ENCODE measurements around the gene ZNF407.
"Not testable (repeated sequence)": the region's sequence is repeated elsewhere in the genome, so short reads cannot be mapped to it uniquely, and the experiment has no call there.

The ZNF407 gene

GRCh38 chr18:75073654-75074053 is 476.0 kb downstream of the ZNF407 start:
- DNase-seq (ENCODE audit: low read depth) = no peak

GRCh38 chr18:75074196-75075015 is 476.7 kb downstream of the ZNF407 start:
- no peak for DNase-seq (ENCODE audit: low read depth)

DNA sequence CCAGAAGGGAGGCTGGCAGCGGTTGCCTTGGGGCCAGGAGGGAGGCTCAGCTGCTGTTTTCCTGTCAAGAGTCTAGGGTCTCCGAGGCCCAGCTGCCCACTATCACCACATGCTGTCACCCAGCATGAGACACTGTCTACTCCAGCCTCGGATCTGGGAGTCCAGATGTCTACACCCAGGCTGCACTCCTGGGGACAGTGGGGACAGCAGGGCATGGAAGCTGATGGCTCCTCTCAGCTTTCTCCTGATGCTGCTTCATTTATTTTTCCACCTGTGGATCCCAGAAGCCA is 477.3 kb downstream of the ZNF407 start:
- DNase-seq (ENCODE audit: low read depth) = no peak

- DNase-seq (ENCODE audit: low read depth) = no peak
Observed at GRCh38 chr18:75075429-75075841, 477.8 kb downstream of the ZNF407 start.

GRCh38 chr18:75076286-75076685 is 478.6 kb downstream of the ZNF407 start:
- no peak for DNase-seq (ENCODE audit: low read depth)

DNA sequence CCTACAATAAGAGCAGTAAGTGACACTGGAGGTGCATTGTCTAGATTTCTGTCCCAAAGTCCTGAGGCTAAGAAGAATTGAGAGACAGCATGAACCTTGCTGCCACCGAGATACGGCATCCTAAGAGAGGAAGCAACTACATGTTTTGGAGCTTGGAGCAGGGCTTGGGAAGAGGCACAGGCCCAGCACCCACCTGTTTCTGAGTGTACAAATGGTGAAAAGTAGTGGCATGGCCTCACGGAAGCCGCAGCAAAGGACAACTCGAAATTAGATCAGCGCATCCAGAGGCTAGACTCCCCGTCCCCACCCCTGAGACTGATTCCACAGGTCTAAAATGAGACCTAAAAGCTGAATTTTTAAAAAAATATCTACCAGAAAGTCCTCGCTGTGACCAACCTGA is 483.8 kb downstream of the ZNF407 start:
- DNase-seq (ENCODE audit: low read depth) = no peak

DNA sequence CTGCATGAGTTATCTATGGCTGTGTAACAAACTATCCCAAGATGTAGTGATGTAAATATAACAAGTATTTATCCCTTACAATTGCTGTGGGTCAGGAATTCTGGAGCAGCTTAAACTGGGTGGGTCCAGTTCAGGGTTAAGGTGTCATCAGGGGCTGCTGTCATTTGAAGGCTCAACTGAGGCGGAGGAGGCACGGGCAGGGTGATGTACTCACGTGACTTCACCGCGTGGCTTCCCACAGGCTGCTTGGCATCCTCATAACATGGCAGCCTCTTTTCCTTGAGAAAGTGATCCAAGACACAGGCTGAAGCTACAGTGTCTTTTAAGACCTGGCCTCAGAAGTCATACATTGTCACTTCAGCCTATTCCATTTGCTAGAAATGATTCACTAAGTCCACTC is 485.5 kb downstream of the ZNF407 start:
- DNase-seq (ENCODE audit: low read depth) = no peak

GRCh38 chr18:75083761-75084160 is 486.1 kb downstream of the ZNF407 start:
- DNase-seq (ENCODE audit: low read depth) = no peak

GRCh38 chr18:75085676-75086075 is 488.0 kb downstream of the ZNF407 start:
- not testable (repeated sequence) for DNase-seq (ENCODE audit: low read depth)

- DNase-seq (ENCODE audit: low read depth) = no peak
Observed at GRCh38 chr18:75086494-75087034, 488.9 kb downstream of the ZNF407 start.

DNA sequence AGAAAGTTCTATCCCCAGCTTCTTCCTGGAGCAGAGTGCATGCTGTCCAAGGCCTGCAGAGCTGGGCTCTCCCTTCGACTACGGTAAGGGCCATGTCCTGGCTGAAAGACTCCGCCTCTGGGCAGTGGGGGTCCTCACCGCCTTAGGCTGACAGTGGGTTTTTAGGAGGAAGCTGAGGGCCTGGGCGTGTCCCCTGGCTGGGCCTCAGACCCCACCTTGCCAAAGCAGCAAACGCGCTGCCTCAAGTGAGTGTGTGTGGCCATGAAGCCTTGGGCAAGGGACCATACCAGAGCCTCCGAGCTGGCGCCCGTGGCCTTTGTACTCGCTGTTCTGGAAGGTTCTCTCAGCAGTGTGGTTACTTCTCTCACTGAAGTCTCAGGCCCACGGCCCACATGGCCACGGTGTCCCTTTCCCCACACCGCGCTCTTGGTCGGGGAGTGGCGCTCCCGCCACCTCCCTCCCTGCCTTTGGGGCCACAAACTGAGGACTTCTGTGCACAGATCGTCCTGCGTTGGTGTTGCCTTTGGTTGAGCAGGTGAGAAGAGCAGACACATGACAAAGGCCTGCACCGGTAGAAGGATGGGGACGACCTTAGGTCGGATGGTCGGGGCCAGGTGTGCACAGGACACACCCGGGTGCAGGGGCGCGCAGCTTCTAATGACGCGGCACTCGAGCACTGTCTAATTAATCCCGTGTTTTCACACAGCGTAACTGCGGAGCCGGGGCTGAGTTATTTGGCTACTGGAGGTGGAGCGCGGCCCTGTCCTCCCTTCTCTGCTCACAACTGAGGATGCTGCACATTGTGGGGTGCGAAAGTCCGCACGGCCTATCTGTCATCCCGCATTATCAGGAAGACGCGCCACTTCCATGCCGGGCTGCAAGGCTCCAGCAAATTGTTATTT is 489.7 kb downstream of the ZNF407 start:
- no peak for DNase-seq (ENCODE audit: low read depth)

DNA sequence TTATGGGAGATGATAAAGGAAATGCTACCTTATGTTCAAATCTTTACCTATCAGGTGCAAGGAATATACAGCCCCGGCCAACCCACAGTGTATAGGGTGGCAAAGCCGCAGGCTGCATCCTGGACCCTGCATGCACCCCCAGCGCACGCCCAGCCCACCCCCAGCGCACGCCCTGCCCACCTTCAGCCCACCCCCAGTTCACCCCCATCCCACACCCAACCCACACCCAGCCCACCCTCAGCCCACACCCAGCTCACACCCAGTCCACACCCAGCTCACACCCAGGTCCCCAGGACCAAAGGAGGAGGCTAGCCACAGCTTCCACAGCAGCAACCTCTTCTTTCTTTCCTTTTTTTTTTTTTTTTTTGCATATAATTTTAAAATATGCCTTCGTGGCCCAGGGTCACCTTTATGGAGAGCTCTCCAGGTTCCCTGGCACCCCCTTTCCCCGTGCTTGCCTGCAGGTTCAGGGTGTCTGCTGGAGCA is 490.4 kb downstream of the ZNF407 start:
- no peak for DNase-seq (ENCODE audit: low read depth)

- DNase-seq (ENCODE audit: low read depth) = no peak
Observed at GRCh38 chr18:75088622-75089211, 491.0 kb downstream of the ZNF407 start.

GRCh38 chr18:75089748-75090327 is 492.2 kb downstream of the ZNF407 start:
- DNase-seq (ENCODE audit: low read depth) = no peak

DNA sequence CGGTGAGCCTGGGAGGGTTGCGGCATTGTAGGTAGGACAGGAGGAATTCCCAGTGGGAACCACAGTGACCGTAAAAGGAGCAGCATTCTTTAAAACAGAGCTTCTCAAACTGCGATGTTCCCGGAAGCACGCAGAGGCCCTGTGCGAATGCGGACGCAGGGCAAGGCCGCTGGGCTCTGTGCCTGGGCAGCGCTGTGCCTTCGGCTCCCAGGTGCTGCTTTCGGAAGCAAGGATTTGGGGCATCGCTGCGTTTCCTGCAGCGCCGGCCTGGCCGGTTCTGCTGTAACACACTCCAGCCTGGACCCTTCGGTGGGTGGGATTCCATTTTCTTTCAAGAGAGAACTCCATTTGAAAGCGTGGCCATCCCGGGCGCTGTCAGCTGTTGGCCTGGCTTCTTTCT is 492.7 kb downstream of the ZNF407 start:
- DNase-seq (ENCODE audit: low read depth) = no peak

GRCh38 chr18:75097491-75098225 is 500.0 kb downstream of the ZNF407 start:
- no peak for DNase-seq (ENCODE audit: low read depth)

GRCh38 chr18:75100832-75101630 is 503.4 kb downstream of the ZNF407 start:
- no peak for DNase-seq (ENCODE audit: low read depth)

- no peak for DNase-seq (ENCODE audit: low read depth)
Observed at GRCh38 chr18:75101916-75102315, 504.2 kb downstream of the ZNF407 start.

- DNase-seq (ENCODE audit: low read depth) = not testable (repeated sequence)
Observed at GRCh38 chr18:75104029-75104428, 506.4 kb downstream of the ZNF407 start.

DNA sequence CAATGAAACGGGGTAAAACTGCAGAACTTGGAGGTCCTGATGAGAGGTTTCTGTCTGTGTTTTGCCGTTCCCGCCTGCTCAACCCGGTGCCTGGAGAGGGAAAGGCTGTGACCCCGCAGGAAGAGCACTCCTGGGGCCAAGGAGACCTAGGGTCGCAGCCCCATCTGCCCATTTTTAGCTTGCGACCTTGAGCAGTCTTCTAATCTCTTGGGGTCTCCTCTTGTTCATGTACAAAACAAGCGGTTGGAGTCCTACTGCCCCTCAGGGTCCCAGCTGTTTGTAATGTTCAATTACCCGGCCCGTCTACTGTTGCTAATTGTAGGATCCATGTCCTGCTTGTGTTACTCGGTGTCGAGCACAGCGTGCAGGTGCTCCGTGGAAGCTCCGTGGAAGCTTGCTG is 506.8 kb downstream of the ZNF407 start:
- no peak for DNase-seq (ENCODE audit: low read depth)
